GM12875 (cell line): Measurements from ENCODE around the gene TPH2.

ENCODE experiments used
- H3K4me3 ChIP-seq: one replicate; pipeline ENCODE4 v1.5.1; 2011; ENCODE audit warnings: low read depth, low read length, control low read depth
- TF ChIP-seq, protein P1 (sequence below): IDR thresholded peaks from 2 replicates; pipeline ENCODE4 v1.5.1; 2011; ENCODE audit warnings: low read depth, mild to moderate bottlenecking, control low read depth, inconsistent platforms, low read length, moderate library complexity, borderline replicate concordance; ENCODE audit not compliant: insufficient read depth

The TPH2 gene

GRCh38 chr12:71958056-71958455 lies 19.4 kb downstream of the TPH2 start:
- H3K4me3 ChIP-seq: no peak overlapping the region
- TF ChIP-seq, protein P1, sequence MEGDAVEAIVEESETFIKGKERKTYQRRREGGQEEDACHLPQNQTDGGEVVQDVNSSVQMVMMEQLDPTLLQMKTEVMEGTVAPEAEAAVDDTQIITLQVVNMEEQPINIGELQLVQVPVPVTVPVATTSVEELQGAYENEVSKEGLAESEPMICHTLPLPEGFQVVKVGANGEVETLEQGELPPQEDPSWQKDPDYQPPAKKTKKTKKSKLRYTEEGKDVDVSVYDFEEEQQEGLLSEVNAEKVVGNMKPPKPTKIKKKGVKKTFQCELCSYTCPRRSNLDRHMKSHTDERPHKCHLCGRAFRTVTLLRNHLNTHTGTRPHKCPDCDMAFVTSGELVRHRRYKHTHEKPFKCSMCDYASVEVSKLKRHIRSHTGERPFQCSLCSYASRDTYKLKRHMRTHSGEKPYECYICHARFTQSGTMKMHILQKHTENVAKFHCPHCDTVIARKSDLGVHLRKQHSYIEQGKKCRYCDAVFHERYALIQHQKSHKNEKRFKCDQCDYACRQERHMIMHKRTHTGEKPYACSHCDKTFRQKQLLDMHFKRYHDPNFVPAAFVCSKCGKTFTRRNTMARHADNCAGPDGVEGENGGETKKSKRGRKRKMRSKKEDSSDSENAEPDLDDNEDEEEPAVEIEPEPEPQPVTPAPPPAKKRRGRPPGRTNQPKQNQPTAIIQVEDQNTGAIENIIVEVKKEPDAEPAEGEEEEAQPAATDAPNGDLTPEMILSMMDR: no peak

- TF ChIP-seq, protein P1: no peak
- no peak overlapping the region for H3K4me3 ChIP-seq
Observed at GRCh38 chr12:71958457-71958856, 19.8 kb downstream of the TPH2 start.

DNA sequence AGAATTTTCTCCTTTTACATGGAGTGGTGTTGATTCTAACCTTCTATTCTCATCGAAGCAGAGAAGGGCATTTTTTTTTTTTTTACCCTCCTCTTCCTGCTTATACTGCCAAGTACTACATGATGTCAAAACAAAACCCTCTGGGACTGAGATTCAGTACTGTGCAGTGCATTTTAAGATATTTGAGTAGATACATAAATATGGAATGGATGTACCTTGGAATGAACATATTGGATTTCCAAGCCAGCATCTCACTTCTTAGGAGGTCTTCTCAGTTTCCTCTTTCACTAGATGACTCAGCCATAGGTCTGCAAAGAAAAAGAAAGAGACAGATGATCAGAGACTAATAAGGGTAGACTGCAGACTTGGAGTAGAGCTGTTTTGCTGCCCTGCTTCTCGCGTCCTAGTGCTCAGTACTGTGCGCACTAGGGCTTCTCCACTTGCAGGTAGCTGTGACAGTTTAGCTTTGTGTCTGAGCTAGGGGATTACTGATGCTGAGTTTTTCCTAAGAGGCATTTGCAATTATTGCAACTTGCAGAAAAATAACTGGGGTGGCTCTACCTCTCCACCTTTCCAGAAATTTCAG lies 20.4 kb downstream of the TPH2 start:
- TF ChIP-seq, protein P1: no peak
- H3K4me3 ChIP-seq: no peak overlapping the region

DNA sequence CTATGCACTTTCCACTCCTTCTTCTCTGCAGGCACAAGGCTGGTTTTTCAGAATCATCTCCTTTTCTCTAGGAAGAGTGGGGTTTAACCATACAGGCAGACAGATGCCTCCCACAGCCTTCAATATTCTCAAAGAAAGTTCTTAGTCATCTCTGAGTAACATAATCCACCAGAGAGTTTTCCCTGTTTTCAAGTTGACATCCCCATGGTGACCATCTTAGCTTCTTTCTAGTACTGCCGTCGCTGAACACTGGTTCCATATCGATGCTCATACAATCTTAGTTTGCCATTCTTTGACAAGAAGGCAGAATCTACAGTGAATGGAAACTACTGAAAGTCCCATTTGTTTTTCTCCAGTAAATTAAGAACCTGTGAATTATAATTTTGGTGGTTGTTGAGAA lies 28.6 kb downstream of the TPH2 start:
- TF ChIP-seq, protein P1: no peak

GRCh38 chr12:71969330-71969729 lies 30.7 kb downstream of the TPH2 start:
- TF ChIP-seq, protein P1: no peak
- H3K4me3 ChIP-seq: no peak overlapping the region

More for the DNA sequence above, 28.6 kb downstream of the TPH2 start:
- no peak overlapping the region for H3K4me3 ChIP-seq

- TF ChIP-seq, protein P1: no peak
- no peak overlapping the region for H3K4me3 ChIP-seq
Observed at GRCh38 chr12:71970031-71970430, 31.4 kb downstream of the TPH2 start.

- H3K4me3 ChIP-seq: no peak overlapping the region
- TF ChIP-seq, protein P1: no peak
Observed at GRCh38 chr12:71972441-71973074, 33.9 kb downstream of the TPH2 start.
